HG02571 (cell line): ENCODE results near the gene RPS4Y1.

Experiments
- ATAC-seq: cut with Tn5 transposase; IDR thresholded peaks from one replicate; pipeline ENCODE4 v1.9.1; 2021; ENCODE audit warnings: mild to moderate bottlenecking, moderate library complexity; ENCODE audit not compliant: unreplicated experiment

The RPS4Y1 gene

GRCh38 chrY:2874211-2874610, 32.8 kb downstream of the RPS4Y1 start:
- ATAC-seq = no peak

DNA sequence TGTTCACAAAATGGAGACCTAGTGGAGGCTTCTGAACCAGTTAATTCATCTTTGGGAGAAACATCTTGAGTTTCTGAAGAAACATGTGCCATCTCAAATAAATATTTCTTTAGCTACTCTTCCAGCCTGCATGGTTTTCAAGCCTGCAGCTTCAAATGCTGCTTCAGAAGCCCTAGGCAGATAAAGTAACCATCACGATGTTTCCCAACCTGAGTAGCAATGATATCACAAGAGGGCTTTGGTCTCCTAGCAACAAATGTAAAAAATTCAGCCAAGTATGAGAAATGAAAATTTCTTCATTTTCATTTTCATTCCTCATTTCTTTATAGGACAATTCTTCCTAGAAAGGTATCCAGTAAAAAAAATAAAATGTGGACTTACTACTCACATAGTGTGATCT, 42.2 kb downstream of the RPS4Y1 start:
- ATAC-seq = no peak

GRCh38 chrY:2885880-2886279, 44.5 kb downstream of the RPS4Y1 start:
- ATAC-seq = no peak

- ATAC-seq = no peak
These were observed 46.0 kb downstream of the RPS4Y1 start for GRCh38 chrY:2887386-2887785.

- ATAC-seq = no peak
These were observed 46.6 kb downstream of the RPS4Y1 start for GRCh38 chrY:2887955-2888354.

DNA sequence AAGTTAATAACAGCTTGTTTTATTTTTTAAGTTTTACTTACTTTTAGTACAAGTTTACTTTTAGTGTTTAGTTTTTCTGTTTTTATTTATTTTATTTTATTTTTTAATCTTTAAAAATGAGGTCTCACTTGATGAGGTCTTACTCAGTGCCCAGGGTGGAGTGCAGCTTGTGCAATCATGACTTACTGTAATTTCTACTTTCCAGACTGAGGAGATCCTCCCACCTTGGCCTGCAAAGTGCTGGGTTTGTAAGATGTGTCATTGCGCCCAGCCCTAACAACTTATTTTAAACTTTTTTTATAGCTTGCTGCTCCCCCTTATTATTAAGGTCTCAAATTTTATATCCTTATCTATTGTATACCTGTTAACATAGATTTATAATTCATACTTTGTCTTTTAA, 52.1 kb downstream of the RPS4Y1 start:
- no peak for ATAC-seq

DNA sequence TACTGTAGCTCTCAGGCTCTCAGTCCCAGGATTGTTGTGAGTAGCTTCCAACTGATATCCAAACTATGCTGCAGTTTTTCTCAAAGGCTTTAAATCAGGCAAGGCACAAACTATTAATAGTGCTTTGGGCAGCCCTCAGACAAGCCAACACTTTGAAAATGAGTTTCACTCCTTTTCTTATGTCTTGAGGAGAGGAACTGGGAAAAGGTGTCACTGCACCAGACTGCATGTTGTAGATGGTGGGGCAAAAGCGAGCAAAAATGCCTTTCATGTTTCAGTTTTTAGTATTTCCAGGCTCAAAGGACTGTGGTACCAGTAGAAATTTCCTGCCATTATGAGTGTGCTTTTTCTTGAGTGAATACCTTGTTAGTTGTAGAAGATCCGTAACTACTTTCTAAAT, 54.6 kb downstream of the RPS4Y1 start:
- ATAC-seq = no peak

DNA sequence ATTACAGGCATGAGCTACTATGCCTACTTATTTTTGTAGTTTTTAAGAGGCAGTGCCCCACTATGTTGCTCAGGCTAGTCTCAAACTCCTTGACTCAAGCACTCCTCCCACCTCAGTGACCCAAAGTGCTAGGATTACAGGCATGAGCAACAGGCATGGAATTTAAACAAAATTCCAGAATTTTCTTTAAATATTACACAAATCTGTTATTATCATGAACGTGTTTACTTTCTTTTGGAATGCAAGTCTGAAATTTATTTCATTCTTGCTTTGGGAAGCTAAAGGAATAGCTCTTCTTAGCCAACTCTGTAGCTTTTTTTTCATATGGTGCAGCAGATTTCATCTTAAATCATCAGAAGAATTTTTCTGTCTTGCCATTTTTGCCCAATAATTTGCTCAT, 66.0 kb downstream of the RPS4Y1 start:
- no peak for ATAC-seq

DNA sequence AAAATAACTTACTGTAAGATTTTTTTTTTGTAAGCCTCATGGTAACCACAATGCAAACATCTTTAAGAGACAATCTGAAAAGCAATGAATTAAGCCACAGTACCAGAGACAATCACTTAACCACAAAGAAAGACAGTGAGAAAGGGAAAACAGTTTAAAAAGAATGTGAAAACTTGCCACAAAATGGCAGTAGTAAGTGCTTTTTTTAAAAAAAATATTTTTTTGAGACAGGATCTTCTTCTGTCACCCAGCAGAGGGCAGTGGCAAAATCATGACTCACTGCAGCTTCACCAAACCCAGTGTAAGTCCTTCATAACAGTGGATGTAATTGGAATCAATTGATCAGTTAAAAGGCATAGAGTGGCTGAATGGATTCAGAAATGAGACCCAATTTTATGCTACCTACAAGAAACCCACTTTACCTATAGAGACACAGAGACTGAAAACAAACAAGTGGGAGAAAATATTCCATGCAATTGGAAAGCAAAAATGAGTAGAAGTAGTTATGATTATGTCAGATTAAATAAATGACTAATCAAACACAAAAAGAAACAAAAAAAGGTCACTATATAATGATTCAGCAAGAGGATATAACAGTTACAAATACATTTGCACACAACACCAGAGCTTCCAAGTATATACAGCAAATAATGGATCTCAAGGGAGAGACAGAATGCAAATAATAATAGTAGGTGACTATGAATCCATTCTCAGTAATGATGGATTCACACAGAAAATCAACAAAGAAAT, 71.8 kb downstream of the RPS4Y1 start:
- ATAC-seq = no peak
